Smooth muscle cell of the brain vasculature (primary cell): ENCODE results near the gene CHL1.

ENCODE experiments used
- DNase-seq: peaks from one replicate; pipeline ENCODE4 v3.0.0-alpha.2; 2012; ENCODE audit warnings: low read depth, low spot score

CHL1 gene

DNA sequence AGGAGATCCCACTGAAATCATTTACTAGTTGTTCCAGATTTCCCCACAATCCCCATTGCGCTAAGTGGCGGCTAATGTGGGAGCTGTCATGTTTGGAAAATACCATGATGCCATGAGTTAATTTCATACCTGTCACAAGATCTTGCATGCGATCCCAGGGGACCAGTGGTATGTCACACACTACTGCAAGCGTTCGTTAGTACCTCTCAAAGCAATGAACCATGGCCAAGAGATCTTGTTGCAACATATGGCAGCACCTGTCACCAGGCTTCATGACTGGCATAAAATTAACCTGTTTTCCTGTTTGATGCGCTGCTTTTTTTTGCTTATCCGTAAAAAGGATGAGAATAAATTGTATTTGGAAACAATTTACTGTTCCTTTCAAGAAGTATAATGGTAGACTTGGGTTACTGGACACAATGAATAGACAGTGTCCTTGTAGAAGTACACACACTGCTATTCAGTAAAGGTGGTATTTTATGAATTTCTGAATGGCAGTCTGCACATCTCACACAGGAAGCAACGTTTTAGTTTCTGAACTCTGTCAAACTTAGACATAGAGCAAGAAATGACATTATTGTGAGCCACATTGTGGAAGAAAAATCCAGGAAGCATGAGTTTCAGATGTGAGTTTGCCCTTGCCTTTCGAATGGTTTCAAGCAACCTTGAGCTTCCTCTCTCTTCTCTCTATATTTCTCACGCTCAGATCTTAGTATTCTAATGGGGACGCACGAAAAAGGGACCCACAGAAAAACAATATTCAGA lies 81.9 kb downstream of the CHL1 start:
- DNase-seq, result no peak

DNA sequence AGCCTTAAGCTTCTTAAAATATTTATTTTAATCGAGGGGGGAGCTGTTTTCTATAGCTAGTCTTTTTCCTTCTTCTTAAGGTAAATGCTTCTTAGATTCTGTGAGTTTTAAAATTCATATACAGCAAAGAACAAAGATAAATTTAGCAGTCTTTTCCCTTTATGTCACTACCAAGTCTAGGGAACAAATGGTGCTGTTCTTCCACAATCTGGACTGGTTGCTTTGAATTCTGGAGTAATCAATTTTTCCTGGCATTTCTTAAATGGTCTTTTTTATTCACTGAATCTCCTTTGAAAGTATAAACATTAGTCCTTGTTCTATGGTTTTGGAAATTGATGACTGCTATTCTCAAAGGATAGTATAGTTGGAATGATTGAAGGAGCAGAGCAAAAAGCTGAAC lies 82.8 kb downstream of the CHL1 start:
- no peak for DNase-seq

DNA sequence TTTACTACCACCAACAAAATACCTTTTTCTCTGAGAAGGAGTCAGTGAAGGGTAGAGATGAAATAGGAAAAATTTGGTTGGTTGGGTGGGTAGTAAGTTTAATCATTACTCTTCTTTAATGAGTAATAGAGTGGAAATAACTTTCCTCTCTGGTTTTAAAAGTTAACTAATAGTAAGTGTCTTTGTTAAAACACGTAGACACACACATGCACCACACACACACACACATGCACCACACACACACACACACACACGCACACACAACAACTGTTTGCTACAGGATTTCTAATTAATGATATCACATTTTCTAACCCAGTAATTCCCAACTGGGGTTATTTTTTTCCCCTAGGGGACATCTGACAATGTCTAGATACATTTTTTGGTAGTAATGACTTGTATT lies 84.1 kb downstream of the CHL1 start:
- DNase-seq, result no peak

DNA sequence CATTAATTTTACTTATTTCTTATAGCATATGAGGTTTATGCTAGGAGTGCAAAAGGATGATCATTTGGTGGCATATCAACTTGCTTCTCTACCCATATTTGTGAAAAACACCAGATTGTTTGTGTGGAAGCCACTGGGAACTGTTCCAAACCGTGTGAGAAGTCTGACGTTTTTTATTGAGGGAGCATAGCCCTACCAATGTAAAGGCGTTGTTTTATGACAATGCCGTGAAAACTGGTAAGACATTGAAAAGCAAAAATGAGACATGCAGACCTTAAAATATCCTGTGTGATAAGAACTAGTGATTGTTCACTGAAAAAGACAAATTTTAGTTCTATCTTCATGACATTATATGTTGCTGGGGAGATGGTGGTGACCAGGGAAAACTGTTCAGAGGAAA lies 87.8 kb downstream of the CHL1 start:
- no peak for DNase-seq

DNA sequence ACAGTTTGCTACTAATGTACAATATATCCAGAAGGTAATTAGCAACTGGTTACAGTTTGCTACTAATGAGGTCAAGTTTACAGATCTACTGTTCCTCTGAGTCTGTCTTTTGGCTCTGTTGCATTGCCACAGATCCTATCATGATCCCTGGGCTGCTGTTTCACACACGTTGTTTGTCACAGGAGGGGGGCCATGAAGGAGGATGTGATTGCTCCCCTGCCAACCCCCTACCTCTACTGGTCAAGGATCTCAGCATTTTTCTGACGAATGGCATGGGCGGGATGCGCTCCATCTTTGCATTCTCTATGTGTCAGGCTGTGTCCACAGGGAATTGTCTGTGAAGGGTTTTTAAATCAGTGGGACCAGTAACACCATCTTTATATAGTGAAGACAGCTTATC lies 91.9 kb downstream of the CHL1 start:
- DNase-seq, result no peak

DNA sequence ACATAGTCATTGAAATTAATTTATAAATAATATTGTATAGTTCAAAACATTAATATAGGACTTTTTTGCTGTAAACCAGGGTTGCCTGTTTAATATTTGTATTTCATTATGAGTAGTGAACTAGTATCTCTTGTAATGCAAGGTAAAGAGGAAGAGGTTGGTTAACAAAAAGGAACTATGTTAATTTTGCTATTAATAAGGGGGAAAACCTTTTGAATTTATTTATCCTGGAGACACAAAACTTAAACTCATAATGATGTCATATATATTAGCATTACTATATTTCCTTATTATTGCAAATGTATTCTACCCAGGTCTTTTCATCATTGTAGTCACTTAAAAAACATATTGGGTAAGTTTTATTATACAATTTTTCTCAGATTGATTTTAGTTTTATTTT lies 94.5 kb downstream of the CHL1 start:
- DNase-seq, result no peak

DNA sequence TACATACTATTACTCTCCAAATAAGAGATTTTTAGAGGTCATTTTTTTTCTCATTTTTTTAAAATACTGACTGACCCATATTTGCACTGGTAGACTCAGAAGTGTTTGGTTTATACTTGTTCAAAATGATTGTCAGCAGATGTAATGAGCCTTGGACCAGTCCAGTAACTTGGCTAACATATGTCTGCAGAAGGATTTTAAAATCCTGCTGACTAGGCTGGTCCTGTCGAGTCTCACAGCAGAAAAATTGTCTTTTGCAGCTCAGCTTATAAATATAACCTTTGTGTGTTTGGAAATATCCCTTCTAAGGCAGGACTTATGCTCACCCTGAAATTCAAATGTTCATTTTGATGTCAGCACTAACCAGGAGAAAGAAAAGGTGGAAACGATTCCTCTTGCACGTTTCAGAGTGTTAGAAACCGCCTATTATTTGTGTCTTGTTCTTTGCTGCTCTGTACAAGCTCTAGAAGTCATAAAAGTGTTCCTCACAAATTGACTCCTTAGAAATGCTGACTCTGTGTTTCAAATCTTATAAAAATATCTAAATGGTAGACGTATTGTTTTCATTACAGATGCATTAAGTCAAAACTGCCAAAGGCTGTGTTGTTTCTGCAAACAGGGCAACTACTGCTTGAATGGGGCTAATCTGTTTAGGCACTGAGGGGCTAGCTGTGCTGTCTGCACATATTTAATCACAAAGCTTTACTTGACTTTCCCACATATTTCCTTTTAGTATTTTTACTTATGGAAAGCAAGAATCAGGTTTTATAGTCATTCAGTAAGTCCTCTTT lies 95.3 kb downstream of the CHL1 start:
- DNase-seq, result no peak

DNA sequence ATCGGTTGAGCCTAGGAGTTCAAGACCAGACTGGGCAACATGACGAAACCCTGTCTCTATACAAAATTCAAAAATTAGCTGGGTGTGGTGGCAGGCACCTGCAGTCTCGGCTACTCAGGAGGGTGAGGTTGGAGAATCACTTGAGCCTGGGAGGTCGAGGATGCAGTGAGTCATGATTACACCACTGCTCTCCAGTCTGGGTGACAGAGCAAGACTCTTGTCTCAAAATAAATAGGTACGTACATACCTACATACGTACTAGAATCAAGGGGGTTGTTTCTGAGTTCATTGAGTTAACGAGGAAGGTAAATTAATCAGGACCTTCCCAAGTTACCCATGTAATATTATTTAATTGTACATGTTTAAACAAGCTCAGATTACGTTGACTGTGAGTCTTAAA lies 97.5 kb downstream of the CHL1 start:
- no peak for DNase-seq

DNA sequence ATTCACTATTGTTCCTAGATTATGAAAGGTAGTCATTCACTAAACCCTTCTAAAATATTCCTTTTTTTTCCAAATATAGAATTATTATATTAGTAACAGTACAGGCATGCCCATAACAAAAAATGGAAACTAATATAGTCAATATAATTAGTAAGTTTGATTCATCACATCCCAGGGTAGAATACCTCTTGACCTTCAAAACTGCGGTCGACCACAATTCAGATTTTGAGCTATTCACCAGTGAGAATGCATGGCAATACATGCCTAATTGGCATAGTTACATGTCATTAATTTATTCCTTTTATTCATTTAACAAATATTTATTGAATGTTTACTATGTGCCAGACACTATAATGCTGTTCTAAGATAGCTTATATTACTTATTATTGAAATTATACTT lies 98.0 kb downstream of the CHL1 start:
- no peak for DNase-seq

DNA sequence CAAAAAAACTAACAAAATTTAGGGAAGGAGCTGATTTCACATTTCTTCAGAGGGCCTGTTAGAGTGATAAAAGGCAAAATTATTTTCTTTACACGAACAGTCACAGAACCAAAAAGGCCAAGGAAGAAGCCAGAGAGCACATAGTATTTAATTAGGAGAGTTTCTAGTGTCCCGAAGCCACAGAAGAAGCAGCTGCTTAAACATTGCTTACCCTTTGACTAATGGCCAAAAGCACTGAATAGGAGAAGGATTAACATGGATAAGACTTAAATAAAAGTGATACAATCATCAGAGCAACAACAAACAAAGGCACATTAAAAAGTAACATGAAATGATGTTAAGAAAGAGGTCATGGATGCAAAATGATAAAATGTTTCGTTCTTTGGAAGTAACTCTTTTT lies 98.6 kb downstream of the CHL1 start:
- no peak for DNase-seq

DNA sequence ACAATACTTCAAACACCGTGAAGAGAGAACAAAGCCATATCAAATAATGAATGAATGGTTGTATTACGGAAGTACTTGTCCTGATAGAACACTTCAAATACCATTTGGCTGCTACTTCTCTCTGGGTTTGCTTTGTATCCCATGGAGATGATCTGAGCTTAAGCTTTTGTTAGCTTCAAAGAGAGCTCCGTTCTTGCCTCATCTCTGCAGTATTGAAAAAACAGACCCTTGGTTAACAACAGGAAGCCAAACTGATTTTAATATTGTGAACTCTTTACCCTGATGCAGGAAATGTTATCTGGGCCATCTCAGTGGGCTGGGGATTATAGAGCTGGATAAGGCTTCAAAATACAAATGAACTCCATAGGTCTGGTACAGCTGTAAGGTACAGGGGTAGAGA lies 101.0 kb downstream of the CHL1 start:
- DNase-seq, result no peak

DNA sequence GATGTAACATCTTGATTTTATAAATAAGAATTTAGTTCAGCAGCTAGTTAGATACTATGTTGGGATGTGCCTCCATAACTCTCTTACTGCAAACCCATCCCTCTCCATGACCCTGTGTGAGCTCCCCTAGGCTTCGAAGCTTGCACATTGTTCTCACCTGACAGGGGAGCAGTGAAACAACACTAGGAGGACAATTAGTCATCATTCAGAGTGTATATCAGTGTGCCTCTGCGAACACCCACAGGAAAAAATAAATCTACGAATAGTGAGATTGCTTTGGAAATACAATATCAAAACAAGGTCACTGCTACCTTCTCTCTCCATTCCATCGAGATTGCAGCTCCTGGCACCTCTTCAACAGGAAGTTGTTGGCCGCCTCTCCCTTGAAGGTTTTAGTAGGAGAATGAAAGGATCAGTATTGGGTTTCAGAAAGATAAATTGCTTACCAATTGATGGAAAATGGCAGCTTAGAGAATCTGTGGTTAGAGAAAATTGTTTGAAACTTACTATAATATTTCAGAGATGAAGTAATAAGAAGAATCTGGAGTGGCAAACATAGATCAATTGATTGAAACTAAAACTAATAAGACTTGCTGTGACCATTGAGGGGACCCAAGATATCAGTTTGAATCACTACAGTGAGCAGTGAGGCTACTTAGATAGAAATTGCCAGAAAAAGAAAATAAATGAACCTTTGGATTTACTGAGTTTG lies 103.2 kb downstream of the CHL1 start:
- no peak for DNase-seq

DNA sequence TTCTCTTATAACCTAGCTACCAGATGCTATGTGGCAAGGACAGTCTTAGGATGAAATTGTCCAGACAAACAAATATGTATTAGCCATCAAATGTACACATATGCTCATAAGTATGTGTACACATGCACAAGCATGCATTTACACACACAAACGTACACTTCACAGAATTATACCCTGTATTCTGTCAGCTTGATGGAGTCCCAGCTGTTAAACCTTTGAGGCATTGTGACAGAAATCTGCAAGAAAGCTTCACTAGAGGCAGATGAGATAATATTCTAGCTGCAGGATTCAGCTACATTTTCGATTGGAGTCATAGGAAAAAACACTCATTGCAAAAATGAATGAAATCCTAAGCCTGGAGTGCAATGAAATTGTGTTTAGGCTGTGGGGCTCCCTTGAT lies 110.6 kb downstream of the CHL1 start:
- no peak for DNase-seq

DNA sequence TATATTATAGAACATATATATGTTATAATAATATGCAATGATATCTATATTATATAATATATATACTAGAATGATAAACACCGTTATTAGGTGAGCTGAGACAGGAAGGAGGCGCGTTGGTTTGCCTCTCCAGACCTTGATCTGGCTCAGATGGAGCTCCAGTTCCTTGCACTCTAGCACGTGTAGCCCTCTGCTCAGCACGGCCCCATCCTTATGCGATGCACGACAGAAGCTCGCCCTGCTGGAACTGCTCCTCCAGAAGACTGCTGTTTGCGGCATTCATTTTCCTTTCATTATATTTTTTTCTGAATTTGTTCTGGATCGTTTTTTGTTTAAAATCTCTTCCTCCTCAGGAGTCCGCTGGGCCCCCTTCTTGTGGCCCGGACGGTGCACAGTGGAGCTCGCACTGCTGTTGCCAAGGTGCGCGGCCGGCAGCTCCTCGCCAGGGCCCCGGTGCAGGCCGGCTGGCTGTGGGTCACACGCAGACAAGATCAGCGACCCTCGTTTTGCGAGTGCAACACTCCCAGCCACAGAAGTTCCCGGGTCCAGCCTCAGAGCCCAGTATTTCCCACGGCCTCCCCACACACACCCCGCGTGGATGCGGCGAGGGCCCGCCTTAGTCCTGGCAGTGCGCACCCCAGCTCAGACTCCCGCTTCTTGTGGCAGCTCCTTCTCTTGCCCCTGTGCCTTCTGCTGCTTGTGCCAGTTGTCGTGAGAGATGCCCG lies 112.2 kb downstream of the CHL1 start:
- DNase-seq, result no peak

DNA sequence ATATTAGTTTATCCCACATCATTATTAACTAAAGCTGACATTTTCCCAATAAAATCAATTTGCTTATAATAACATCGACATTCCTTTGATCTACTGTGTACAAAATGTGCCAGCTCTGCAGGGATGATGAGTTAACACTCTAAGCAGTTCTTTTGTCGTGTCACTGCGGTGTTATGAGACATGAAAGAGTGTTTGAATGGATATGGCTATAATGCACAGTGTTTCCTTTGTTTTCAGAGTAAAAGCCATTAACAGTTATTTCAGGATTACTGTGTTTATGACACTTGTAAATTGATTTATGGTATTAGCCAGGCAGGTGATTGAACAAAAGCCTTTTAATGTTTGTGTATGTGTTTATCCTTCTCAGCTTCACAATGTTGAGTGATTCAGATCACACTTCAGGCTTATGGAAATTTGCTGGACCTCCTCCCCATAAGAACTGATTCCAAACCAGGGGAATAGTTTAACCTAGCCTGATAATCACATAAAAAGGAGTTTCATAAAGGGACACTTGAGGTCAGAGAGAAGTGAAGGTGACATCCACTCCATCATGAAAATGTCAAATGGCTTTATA lies 115.7 kb downstream of the CHL1 start:
- DNase-seq, result no peak

DNA sequence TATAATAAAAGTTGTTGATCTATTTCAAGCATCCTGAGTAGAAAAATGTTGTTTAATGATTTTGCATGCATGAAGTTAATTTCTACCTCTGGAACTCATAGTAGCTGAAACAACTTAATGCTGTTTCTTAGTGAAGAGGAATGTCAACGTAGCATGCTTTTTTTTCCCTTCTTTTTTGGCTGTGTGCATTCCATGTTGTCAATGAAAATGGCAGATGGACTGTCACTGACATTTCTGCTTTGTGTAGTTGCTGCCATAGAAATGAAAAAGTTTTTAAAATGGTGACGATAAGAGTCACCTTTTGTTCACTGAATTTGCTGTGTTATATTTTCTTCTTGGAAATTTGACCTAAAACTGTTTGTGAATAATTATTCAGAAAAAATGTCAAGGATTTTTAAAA lies 116.3 kb downstream of the CHL1 start:
- no peak for DNase-seq

DNA sequence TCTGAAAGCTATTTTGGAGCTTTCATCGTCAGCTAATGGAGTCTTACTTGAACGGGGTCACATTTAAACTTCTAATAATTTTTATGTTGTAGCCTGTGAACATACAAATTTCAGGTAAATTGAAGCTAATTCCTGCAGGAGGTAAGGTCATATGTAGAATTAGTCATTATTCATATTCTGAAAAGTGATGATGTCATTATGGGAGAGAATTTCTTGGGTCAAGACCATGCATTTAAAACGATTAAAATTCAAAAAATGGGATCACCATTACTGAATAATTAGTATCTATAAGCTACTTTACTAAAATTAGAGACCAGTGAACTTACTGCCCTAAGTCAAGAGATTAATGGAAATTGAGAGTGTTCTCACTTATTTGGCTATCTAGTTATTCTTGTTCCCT lies 120.4 kb downstream of the CHL1 start:
- no peak for DNase-seq

DNA sequence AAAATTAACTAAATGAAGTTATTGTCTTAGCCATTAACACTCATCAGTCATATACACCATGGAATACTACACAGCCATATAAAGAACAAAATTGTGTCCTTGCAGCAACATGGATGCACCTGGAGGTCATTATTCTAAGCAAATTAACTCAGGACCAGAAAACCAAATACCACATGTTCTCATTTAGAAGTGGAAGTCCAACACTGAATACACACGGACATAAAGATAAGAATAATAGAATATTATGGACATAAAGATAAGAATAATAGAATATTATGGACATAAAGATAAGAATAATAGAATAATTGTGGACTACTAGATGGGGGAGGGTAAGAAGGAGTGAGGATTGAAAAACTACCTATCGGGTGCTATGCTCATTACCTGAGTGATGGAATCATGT lies 122.3 kb downstream of the CHL1 start:
- no peak for DNase-seq

DNA sequence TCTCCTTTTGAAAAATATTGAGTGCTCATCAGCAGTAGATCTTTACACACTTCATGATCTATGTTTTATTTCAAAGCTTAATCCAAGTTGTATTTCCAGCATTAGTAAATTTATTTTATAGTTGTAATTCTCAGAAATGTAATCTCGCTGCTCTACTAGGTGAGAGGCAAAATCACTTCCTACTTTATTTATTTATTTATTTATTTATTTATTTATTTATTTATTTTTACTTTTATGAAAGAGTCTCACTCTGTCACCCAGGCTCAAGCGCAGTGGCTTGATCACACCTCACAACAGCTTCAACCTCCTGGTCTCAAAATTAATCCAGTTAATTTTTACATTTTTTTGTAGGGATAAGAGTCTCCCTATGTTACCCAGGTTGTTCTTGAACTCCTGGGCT lies 127.9 kb downstream of the CHL1 start:
- no peak for DNase-seq

DNA sequence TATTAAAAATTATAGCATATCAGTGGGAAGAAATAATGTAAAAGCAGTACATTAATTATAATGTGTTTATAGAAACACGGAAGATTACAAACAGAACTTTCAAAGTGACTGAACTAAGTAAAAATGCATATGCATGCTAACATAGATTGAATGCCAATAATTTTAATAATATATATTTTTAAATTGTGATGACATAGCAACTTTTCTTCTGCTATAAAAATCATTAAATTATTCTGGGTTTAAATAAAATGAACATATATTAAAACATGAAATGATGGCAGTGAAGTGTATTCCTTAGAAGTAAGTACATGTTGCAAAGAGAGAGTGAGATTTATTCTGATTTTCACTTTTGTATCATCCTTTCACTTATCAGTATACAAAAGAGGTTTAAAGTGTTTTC lies 128.9 kb downstream of the CHL1 start:
- DNase-seq, result no peak

DNA sequence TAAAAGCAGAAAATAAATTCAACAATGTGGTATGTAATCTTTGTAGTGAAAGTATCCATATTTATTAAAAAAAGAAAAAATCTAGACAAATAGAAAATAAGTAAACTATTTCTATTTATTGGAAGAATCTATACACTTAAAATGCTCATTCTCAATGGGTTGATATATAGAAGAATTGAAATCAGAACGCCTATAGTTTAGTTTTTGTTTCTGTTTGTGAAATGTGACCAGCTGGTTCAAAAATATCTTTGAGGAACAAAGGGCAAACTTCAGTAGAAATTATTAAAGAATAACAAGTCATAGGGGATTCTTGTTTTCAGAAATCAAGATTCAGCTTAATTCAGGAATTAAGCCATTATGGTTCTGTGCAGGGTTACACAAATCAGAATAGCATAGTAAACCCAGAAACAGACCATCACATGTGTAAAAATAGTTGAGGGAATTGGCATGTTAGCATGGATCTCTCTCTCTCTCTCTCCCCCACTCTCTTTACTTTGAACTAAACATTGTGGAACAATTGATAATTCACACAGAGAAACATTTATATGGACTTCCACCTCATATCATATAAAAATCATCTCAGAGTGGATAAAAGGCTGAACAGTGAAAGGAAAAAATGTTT lies 134.0 kb downstream of the CHL1 start:
- no peak for DNase-seq
